ENCODE measurements around the gene UBR1. TPM values are rescaled to one million over a fixed set of nuclear protein-coding genes. Genes with fewer than 3 reads are reported as not detected.
"Not testable (repeated sequence)": the region's sequence is repeated elsewhere in the genome, so short reads cannot be mapped to it uniquely, and the experiment has no call there.

UBR1 gene
- total RNA-seq, 4 donors from 2014 or later: 11.6 to 38.2 (median 17.2) TPM

GRCh38 chr15:43009206-43009605, 96.6 kb downstream of the UBR1 start:
- TF ChIP-seq POLR2A (IDR thresholded peaks at IDR 0.05) (no peak), CTCF (IDR thresholded peaks at IDR 0.05) (no peak)
- no peak overlapping the region for H3K4me3 ChIP-seq (ENCODE audit: low read depth, poor library complexity, severe bottlenecking)
- DNase-seq (ENCODE audit: low spot score in 2 of 2): no peak
- 93 to 95% methylated on average over 3 of the region's 3 CpGs for WGBS, 2 donors
- intact Hi-C loops (cut with DNase I; ENCODE audit: low total_unique reads): no loop called here

- TF ChIP-seq CTCF (IDR thresholded peaks at IDR 0.05): no peak
- TF ChIP-seq POLR2A (IDR thresholded peaks at IDR 0.05): no peak
- no peak overlapping the region for H3K4me3 ChIP-seq (ENCODE audit: low read depth, poor library complexity, severe bottlenecking)
- 97 to 98% methylated on average over 14 of the region's 14 CpGs for WGBS, 2 donors
- no peak for DNase-seq (ENCODE audit: low spot score in 2 of 2)
- intact Hi-C loops (cut with DNase I; ENCODE audit: low total_unique reads): no loop called here
Measured at GRCh38 chr15:43008150-43008549, 97.7 kb downstream of the UBR1 start.

- TF ChIP-seq POLR2A (IDR thresholded peaks at IDR 0.05): no peak
- no peak for TF ChIP-seq CTCF (IDR thresholded peaks at IDR 0.05)
- WGBS, 2 donors: 96 to 100% methylated on average over 1 of the region's 1 CpG
- intact Hi-C loops (cut with DNase I; ENCODE audit: low total_unique reads): no loop called here
- no peak for DNase-seq (ENCODE audit: low spot score in 2 of 2)
- H3K4me3 ChIP-seq (ENCODE audit: low read depth, poor library complexity, severe bottlenecking): no peak overlapping the region
Measured at GRCh38 chr15:43007551-43007950, 98.3 kb downstream of the UBR1 start.

- no peak overlapping the region for H3K4me3 ChIP-seq (ENCODE audit: low read depth, poor library complexity, severe bottlenecking)
- TF ChIP-seq CTCF (IDR thresholded peaks at IDR 0.05) (no peak), POLR2A (IDR thresholded peaks at IDR 0.05) (no peak)
- WGBS, 2 donors: 88 to 95% methylated on average over 3 of the region's 3 CpGs
- no peak for DNase-seq (ENCODE audit: low spot score in 2 of 2)
- intact Hi-C loops (cut with DNase I; ENCODE audit: low total_unique reads): no loop called here
Measured at GRCh38 chr15:43006991-43007390, 98.8 kb downstream of the UBR1 start.

GRCh38 chr15:43004886-43005595, 100.8 kb downstream of the UBR1 start:
- H3K4me3 ChIP-seq (ENCODE audit: low read depth, poor library complexity, severe bottlenecking); DNase-seq (ENCODE audit: low spot score in 2 of 2); intact Hi-C loops (cut with DNase I; ENCODE audit: low total_unique reads): not testable (repeated sequence)
- WGBS, 2 donors: 92 to 93% methylated on average over 21 to 29 of the region's 42 CpGs

GRCh38 chr15:42999201-42999779, 106.5 kb downstream of the UBR1 start:
- no peak overlapping the region for H3K4me3 ChIP-seq (ENCODE audit: low read depth, poor library complexity, severe bottlenecking)
- intact Hi-C loops (cut with DNase I; ENCODE audit: low total_unique reads): no loop called here
- TF ChIP-seq POLR2A (IDR thresholded peaks at IDR 0.05) (no peak), CTCF (IDR thresholded peaks at IDR 0.05) (no peak)
- 96% methylated on average over 4 of the region's 4 CpGs for WGBS, 2 donors
- DNase-seq (ENCODE audit: low spot score in 2 of 2): no peak
